ENCODE measurements around the gene HSF5. TPM values are rescaled to one million over a fixed set of nuclear protein-coding genes. Genes with fewer than 3 reads are reported as not detected.

Gene HSF5
- total RNA-seq, 2 experiments from 2014 or later: 3.9 to 4.2 TPM

- H3K4me3 Mint-ChIP-seq: no peak overlapping the region
- H3K4me1 Mint-ChIP-seq: peaks cover 2% of the 10 kb centered on the region
- DNase-seq: no peak
- peaks cover 11% of the 10 kb centered on the region for H3K27me3 Mint-ChIP-seq
- H3K36me3 Mint-ChIP-seq: no peaks in the 10 kb centered on the region
- H3K27ac Mint-ChIP-seq: no peak overlapping the region
- no peaks in the 10 kb centered on the region for H3K9me3 Mint-ChIP-seq
Observed at GRCh38 chr17:58525239-58525638, 37.0 kb upstream of the HSF5 start.

- Mint-ChIP-seq H3K9me3 (no peaks in the 10 kb centered on the region), H3K27ac (no peak overlapping the region), H3K4me1 (peaks cover 17% of the 10 kb centered on the region), H3K27me3 (peaks cover 5% of the 10 kb centered on the region), H3K4me3 (no peak overlapping the region), H3K36me3 (no peaks in the 10 kb centered on the region)
- DNase-seq: no peak
Observed at GRCh38 chr17:58521680-58522079, 33.5 kb upstream of the HSF5 start.

- Mint-ChIP-seq H3K9me3 (no peaks in the 10 kb centered on the region), H3K27me3 (peaks cover 5% of the 10 kb centered on the region), H3K4me1 (peaks cover 24% of the 10 kb centered on the region), H3K27ac (no peak overlapping the region), H3K36me3 (no peaks in the 10 kb centered on the region), H3K4me3 (no peak overlapping the region)
- DNase-seq: no peak
Observed at GRCh38 chr17:58520843-58521430, 32.7 kb upstream of the HSF5 start.

- peaks cover 37% of the 10 kb centered on the region for H3K4me1 Mint-ChIP-seq
- no peaks in the 10 kb centered on the region for H3K9me3 Mint-ChIP-seq
- H3K27me3 Mint-ChIP-seq: peaks cover 5% of the 10 kb centered on the region
- peak overlapping the region; percentile 95 for H3K27ac Mint-ChIP-seq
- H3K36me3 Mint-ChIP-seq: peaks cover 4% of the 10 kb centered on the region
- H3K4me3 Mint-ChIP-seq: peak overlapping the region; percentile 91
- DNase-seq: peak; percentile 99
Observed at GRCh38 chr17:58517928-58518609, 29.9 kb upstream of the HSF5 start.

GRCh38 chr17:58517378-58517927 lies 29.2 kb upstream of the HSF5 start:
- Mint-ChIP-seq H3K27ac (peak overlapping the region; percentile 95), H3K4me1 (peaks cover 41% of the 10 kb centered on the region), H3K4me3 (peak overlapping the region; percentile 91), H3K36me3 (peaks cover 8% of the 10 kb centered on the region), H3K9me3 (no peaks in the 10 kb centered on the region), H3K27me3 (peaks cover 5% of the 10 kb centered on the region)
- DNase-seq: no peak

- peaks cover 12% of the 10 kb centered on the region for H3K36me3 Mint-ChIP-seq
- H3K27me3 Mint-ChIP-seq: peaks cover 5% of the 10 kb centered on the region
- no peak for DNase-seq
- peak overlapping the region; percentile 95 for H3K27ac Mint-ChIP-seq
- H3K4me3 Mint-ChIP-seq: peak overlapping the region; percentile 91
- peaks cover 41% of the 10 kb centered on the region for H3K4me1 Mint-ChIP-seq
- no peaks in the 10 kb centered on the region for H3K9me3 Mint-ChIP-seq
Observed at GRCh38 chr17:58516644-58517377, 28.6 kb upstream of the HSF5 start.

- no peaks in the 10 kb centered on the region for H3K9me3 Mint-ChIP-seq
- peaks cover 25% of the 10 kb centered on the region for H3K36me3 Mint-ChIP-seq
- H3K4me3 Mint-ChIP-seq: peak overlapping the region; percentile 78
- H3K4me1 Mint-ChIP-seq: peaks cover 41% of the 10 kb centered on the region
- H3K27me3 Mint-ChIP-seq: peaks cover 5% of the 10 kb centered on the region
- DNase-seq: no peak
- peak overlapping the region; percentile 75 for H3K27ac Mint-ChIP-seq
Observed at GRCh38 chr17:58515286-58515685, 27.1 kb upstream of the HSF5 start.

- Mint-ChIP-seq H3K9me3 (no peaks in the 10 kb centered on the region), H3K4me3 (peak overlapping the region; percentile 78), H3K27ac (peak overlapping the region; percentile 75), H3K4me1 (peaks cover 41% of the 10 kb centered on the region), H3K36me3 (peaks cover 30% of the 10 kb centered on the region), H3K27me3 (peaks cover 5% of the 10 kb centered on the region)
- DNase-seq: no peak
Observed at GRCh38 chr17:58514770-58515157, 26.6 kb upstream of the HSF5 start.

GRCh38 chr17:58513965-58514769 lies 26.0 kb upstream of the HSF5 start, which contains the start of gene MTMR4:
MTMR4 (minus strand) TSS chr17:58514638; CDS start chr17:58514407, 231 bp downstream.
- peak within 1 kb of the TSS; percentile 96 for H3K4me3 Mint-ChIP-seq
- H3K9me3 Mint-ChIP-seq: no peaks in the 10 kb centered on the region
- peaks cover 5% of the 10 kb centered on the region for H3K27me3 Mint-ChIP-seq
- H3K27ac Mint-ChIP-seq: peak within 1 kb of the TSS; percentile 87
- H3K4me1 Mint-ChIP-seq: peaks cover 41% of the 10 kb centered on the region
- peaks cover 31% of the 10 kb centered on the region for H3K36me3 Mint-ChIP-seq
- peak; percentile 83 for DNase-seq

- Mint-ChIP-seq H3K27me3 (peaks cover 5% of the 10 kb centered on the region), H3K36me3 (peaks cover 34% of the 10 kb centered on the region), H3K4me3 (peak overlapping the region; percentile 96), H3K4me1 (peaks cover 37% of the 10 kb centered on the region), H3K27ac (peak overlapping the region; percentile 87), H3K9me3 (no peaks in the 10 kb centered on the region)
- peak; percentile 51 for DNase-seq
Observed at GRCh38 chr17:58513267-58513964, 25.2 kb upstream of the HSF5 start.

GRCh38 chr17:58510075-58510474 lies 21.9 kb upstream of the HSF5 start:
- Mint-ChIP-seq H3K27me3 (no peaks in the 10 kb centered on the region), H3K4me3 (no peak overlapping the region), H3K4me1 (peaks cover 17% of the 10 kb centered on the region), H3K9me3 (no peaks in the 10 kb centered on the region), H3K27ac (peak overlapping the region; percentile 40), H3K36me3 (peaks cover 42% of the 10 kb centered on the region)
- DNase-seq: no peak

- Mint-ChIP-seq H3K4me1 (peaks cover 13% of the 10 kb centered on the region), H3K27ac (no peak overlapping the region), H3K27me3 (no peaks in the 10 kb centered on the region), H3K9me3 (no peaks in the 10 kb centered on the region), H3K36me3 (peaks cover 47% of the 10 kb centered on the region), H3K4me3 (no peak overlapping the region)
- DNase-seq: no peak
Observed at GRCh38 chr17:58508341-58509067, 20.3 kb upstream of the HSF5 start.

- Mint-ChIP-seq H3K4me3 (no peak overlapping the region), H3K27ac (no peak overlapping the region), H3K4me1 (peaks cover 6% of the 10 kb centered on the region), H3K27me3 (no peaks in the 10 kb centered on the region), H3K36me3 (peaks cover 40% of the 10 kb centered on the region), H3K9me3 (no peaks in the 10 kb centered on the region)
- DNase-seq: no peak
Observed at GRCh38 chr17:58507123-58507634, 19.0 kb upstream of the HSF5 start.

All from activated naive CD8-positive, alpha-beta T cell treated with anti-CD3 and anti-CD28 coated beads for 36 hours (primary cell).